ENCODE measurements around the gene SNX32. TPM values are rescaled to one million over a fixed set of nuclear protein-coding genes. Genes with fewer than 3 reads are reported as not detected.

Gene SNX32
- total and polyA plus RNA-seq, 2 of the 13 experiments (the other 11 are each of a cell fraction or from before 2014, with no cell fraction given): 0.09 to 0.34 TPM

DNA sequence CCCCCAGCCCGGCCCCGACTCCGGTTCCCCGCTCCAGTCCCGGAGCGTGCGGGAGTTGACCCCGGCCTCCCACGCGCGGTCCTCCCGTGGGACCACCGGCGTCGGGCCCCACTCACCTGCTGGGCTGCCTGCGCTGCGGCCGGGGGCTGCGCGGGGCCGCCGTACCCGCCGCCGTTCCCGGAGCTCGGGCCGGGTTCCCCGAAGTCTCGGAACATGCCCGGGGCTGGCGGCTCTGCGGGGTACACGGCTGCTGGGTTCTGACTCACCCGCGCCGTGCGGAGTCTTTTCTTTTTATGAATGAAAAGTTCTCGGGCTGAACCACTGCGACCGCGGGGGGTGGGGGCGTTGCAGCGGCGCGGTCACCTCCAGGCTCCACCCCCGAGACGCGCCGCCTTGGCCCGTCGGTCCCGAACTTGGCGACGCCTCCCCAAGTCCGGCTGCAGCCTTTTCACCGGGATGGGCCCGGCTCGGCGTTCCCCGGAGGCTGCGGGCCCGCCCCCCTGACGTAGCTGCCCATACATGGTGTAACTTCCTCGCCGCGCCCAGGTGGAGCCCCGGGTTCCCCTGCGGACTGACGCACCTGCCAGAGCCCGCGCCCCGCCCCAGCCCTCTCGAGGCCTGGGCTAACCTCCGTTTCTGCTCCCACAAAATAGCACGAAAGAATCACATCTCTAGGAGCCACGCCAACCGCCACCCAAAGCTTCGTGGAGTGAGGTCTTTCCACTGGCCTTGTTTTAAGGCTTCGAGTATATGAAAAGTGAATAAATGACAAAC is 66.5 kb downstream of the SNX32 start, which contains the start of gene FOSL1:
TSS of gene FOSL1 (minus strand) at position 264 of the 774 bp plus-strand sequence. CDS start at position 215, 49 bp downstream.
- Histone ChIP-seq H3K9me3 (ENCODE audit: low read length) (no peaks in the 10 kb centered on the region), H3K4me3 (replicated peaks in 1 of 3; ENCODE audit: insufficient read depth in 1 of 3, low read depth in 2 of 3, low read length in 3 of 3) (peak within 1 kb of the TSS; percentile 84 to 89 (median 89)), H2AFZ (ENCODE audit: low read length) (no peak within 1 kb of the TSS), H3K4me1 (ENCODE audit: insufficient read depth, low read length) (peaks cover 55% of the 10 kb centered on the region), H3K27ac (ENCODE audit: extremely low read length, insufficient read depth, low read length) (peak within 1 kb of the TSS; percentile 66), H3K4me2 (ENCODE audit: low read depth, low read length) (peak within 1 kb of the TSS; percentile 93), H4K20me1 (ENCODE audit: insufficient read depth, low read length) (no peaks in the 10 kb centered on the region), H3K36me3 (replicated peaks in 1 of 2; ENCODE audit: control insufficient read depth in 1 of 2, insufficient read depth in 2 of 2, low read length in 2 of 2) (peaks cover 6 to 16% of the 10 kb centered on the region in 2 experiments; a peak in 4 of 5 replicates), H3K79me2 (ENCODE audit: insufficient read depth, low read length) (peaks cover 31% of the 10 kb centered on the region), H3K9ac (ENCODE audit: insufficient read depth, low read depth, low read length) (peak within 1 kb of the TSS; percentile 88), H3K27me3 (ENCODE audit: control insufficient read depth in 1 of 2, insufficient read depth in 2 of 2, low read length in 2 of 2) (no peaks in the 10 kb centered on the region; a peak in 1 of 5 replicates)
- CTCF ChIA-PET (ENCODE audit: low intra/inter-chr PET ratio, low total read pairs): interaction anchor here (1.6 kb wide), 1 partner anchor 16 kb away, joined by 3 read pairs; no protein-coding TSS in a partner anchor
- POLR2A ChIA-PET: interaction anchor here (1.0 to 6.2 kb wide), 9 partner anchors 9 to 47 kb away, joined by 3 to 95 read pairs (median 8); partner anchors contain the start of genes C11orf68, CCDC85B, CFL1 and FIBP
- FAIRE-seq (peak; percentile 30), DNase-seq (ENCODE audit: low spot score) (peak; percentile 85), ATAC-seq (peak; percentile 74)
- BruUV-seq (replicated peaks): no TSS peak
- in situ Hi-C loops (cut with HindIII; ENCODE audit: extremely low pct_ligation_motif_present, low pct_unique_long_range_greater_than_20kb) (no loop called here), intact Hi-C loops (cut with micrococcal nuclease; ENCODE audit: unreplicated experiment) (no loop called here)
- WGBS (ENCODE audit: low lambda C conversion rate): 12% methylated on average over 9 of the region's 80 CpGs
- TF ChIP-seq, protein P1, sequence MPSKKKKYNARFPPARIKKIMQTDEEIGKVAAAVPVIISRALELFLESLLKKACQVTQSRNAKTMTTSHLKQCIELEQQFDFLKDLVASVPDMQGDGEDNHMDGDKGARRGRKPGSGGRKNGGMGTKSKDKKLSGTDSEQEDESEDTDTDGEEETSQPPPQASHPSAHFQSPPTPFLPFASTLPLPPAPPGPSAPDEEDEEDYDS (CRISPR knock-in tag; IDR thresholded peaks at IDR 0.05): peak; percentile 79
- TF ChIP-seq SPEN (CRISPR knock-in tag; IDR thresholded peaks at IDR 0.05; ENCODE audit: low read depth) (peak; percentile 50; the same call in 1 of the 2 replicates), CBX2 (IDR thresholded peaks at IDR 0.05; ENCODE audit: low read depth, low read length) (no peak), CBX2 (CRISPR knock-in tag; IDR thresholded peaks at IDR 0.05; ENCODE audit: low read depth) (no peak), ELF1 (CRISPR knock-in tag; IDR thresholded peaks at IDR 0.05) (peak; percentile 20; the same call in 1 of the 2 replicates), MAF1 (CRISPR knock-in tag; IDR thresholded peaks at IDR 0.05; ENCODE audit: borderline replicate concordance) (no peak), NFYC (CRISPR knock-in tag; IDR thresholded peaks at IDR 0.05) (0 out of 2 replicates have a peak, but pooled peaks have one; percentile 31), JARID2 (CRISPR knock-in tag; IDR thresholded peaks at IDR 0.05; ENCODE audit: insufficient replicate concordance) (no peak), RORA (CRISPR knock-in tag; IDR thresholded peaks at IDR 0.05) (no peak), ZNF687 (CRISPR knock-in tag; IDR thresholded peaks at IDR 0.05) (peak; percentile 63), ZC3H13 (CRISPR knock-in tag; IDR thresholded peaks at IDR 0.05) (no peak)
- TF ChIP-seq, protein P2, sequence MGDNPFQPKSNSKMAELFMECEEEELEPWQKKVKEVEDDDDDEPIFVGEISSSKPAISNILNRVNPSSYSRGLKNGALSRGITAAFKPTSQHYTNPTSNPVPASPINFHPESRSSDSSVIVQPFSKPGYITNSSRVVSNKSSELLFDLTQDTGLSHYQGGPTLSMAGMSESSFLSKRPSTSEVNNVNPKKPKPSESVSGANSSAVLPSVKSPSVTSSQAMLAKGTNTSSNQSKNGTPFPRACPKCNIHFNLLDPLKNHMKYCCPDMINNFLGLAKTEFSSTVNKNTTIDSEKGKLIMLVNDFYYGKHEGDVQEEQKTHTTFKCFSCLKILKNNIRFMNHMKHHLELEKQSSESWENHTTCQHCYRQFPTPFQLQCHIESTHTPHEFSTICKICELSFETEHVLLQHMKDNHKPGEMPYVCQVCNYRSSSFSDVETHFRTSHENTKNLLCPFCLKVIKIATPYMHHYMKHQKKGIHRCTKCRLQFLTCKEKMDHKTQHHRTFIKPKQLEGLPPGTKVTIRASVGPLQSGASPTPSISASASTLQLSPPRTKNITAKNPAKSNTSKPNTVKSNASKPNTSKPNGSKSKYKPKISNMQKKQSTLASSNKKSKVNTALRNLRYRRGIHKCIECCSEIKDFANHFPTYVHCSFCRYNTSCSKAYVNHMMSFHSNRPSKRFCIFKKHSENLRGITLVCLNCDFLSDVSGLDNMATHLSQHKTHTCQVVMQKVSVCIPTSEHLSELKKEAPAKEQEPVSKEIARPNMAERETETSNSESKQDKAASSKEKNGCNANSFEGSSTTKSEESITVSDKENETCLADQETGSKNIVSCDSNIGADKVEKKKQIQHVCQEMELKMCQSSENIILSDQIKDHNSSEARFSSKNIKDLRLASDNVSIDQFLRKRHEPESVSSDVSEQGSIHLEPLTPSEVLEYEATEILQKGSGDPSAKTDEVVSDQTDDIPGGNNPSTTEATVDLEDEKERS (CRISPR knock-in tag; IDR thresholded peaks at IDR 0.05): no peak
